ENCODE data around the gene ACBD6. TPM values are rescaled to one million over a fixed set of nuclear protein-coding genes. Genes with fewer than 3 reads are reported as not detected.
"Not testable (repeated sequence)": the region's sequence is repeated elsewhere in the genome, so short reads cannot be mapped to it uniquely, and the experiment has no call there.

ACBD6 gene
- total RNA-seq, 2 donors from 2014 or later, result 17.1 to 25.1 TPM

DNA sequence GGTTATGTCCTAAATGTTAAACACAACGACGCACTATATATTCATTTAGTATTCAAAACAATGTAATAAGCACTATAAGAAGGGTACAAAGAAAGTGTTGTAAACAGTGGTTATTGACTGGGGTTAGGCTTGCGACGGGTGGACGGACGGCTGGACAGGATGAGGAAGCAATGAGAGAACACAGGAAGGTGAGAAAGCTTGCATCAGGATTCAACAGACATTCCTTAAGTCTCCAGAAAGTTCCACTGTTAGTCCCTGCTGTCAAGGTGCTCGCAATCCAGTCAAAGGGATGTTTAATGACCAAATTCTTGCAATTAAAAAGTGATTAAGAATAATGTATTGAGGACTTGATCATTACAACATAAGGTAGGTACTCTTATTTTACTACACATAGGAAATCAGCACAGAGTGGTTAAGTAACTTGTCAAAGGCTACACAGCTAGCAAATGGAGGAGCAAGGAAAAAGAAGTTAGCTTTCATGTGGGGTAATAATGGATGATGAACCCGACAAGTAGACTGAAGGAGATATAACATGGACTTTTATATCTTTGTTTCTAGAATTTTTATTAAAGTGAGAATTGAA lies 994 bp upstream of the ACBD6 start:
- DNase-seq, result peak; percentile 35
- intact Hi-C loops (cut with DNase I, micrococcal nuclease), result no loop called here
- peak; percentile 25 for ATAC-seq

DNA sequence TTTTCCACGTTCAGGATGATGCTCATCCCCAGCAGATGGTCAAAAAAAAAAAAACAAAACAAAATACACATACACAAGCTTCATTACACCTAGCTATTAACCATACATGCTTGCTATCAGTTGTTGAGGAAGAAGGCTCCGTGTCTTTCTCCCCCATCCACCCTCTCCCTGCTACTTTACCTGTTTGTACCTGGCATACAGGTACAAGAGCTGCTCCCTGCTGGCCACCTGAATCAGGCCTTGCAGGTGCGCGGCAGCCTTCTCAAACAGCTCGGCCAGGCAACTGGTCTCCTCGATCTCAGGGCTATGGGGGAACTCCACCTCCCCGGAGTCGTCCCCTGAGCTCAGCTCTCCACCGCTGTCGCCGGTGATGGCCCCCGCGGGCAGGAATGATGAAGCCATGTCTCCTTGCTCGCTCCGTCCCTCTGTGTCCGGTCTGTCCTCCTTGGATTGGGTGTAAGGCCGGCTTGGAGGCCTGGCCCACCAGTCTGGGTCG lies 464 bp downstream of the ACBD6 start:
- DNase-seq, result no peak
- intact Hi-C loops (cut with DNase I, micrococcal nuclease), result no loop called here
- ATAC-seq, result peak; percentile 52

DNA sequence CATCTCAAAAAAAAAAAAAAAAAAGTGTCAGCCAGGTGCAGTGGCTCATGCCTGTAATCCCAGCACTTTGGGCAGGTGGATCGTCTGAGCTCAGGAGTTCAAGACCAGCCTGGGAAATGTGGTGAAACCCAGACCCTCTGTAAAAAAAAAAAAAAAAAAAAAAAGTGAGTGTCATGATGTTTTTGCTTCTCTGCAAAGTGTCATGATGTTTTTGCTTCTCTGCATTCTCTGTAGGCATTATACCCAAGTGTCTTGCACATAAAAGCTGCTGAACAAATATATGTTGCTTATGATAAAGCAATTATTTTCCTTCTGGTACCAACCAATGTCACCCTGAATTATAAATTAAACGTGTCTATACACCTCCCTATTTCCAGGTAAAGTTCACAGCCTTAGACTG lies 1.7 kb downstream of the ACBD6 start:
- no peak for DNase-seq
- intact Hi-C loops (cut with DNase I, micrococcal nuclease), result no loop called here
- ATAC-seq, result no peak

DNA sequence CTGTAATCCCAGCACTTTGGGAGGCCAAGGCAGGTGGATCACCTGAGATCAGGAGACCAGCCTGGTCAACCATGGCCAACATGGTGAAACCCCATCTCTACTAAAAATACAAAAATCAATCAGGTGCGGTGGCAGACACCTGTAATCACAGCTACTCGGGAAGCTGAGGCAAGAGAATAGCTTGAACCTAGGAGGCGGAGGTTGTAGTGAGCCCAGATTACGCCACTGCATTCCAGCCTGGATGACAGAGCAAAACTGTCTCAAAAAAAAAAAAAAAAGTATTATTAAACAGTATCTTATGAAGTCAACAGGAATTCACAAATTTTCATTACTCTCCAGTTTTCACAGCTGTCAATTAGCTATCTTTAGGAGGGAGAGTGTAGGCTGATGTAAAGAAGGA lies 3.8 kb downstream of the ACBD6 start:
- intact Hi-C loops (cut with DNase I, micrococcal nuclease), result no loop called here
- ATAC-seq (no peak), DNase-seq (no peak)

DNA sequence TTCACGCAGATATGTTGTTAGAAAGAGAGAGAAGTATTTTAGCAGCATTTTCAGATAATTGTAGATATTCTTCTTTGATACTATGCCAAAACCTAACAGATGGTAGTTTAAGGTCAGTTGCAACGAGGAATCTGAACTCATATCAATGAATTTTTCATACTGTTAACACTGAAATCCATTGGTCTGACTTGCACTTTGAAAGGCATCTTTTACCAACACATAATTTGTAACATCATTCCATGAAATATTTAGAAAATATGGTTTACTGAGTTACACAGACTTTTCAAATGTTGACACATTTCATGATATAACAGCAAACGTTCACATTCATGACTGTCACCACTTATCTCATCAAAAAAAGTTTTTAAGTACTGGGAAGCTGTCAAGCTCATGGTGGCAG lies 4.6 kb downstream of the ACBD6 start:
- intact Hi-C loops (cut with DNase I, micrococcal nuclease), result no loop called here
- ATAC-seq (no peak), DNase-seq (no peak)

DNA sequence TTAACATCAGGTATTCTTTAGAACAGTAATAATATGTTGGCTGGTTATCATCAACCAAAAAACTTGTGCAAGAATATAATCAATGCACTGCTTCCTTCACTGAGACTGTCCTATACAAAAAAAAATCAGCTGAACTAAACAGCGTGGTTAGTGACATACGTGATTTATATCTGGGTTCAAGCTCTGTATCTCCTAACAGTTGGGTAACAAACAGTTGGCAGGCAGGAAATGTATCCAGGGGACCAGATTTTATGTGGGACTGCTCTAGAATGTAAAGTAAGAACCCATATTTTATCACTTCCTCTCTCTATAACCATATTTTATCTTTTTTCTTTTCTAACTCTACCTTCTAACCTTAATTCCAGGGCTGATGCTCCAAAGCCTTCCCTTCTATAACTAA lies 8.0 kb downstream of the ACBD6 start:
- ATAC-seq (no peak), DNase-seq (no peak)
- intact Hi-C loops (cut with DNase I, micrococcal nuclease), result no loop called here

DNA sequence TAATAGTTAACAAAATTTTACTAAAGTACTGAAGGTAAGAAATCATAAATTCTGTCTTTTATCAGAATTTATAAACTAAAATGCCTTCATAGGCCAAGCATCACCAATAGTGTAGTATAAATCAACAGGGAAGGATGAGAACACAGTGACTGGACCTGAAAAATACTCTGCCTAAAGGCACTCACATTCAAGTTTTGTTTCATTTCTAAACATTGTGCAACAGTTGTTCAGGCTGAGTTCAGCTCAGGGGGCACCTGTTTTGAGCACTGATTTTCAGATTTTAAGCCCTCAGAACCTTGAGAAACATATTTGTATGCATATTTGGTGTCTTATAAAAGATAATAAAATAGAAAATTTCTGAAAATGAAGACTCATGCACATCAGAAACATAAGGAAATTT lies 12.4 kb downstream of the ACBD6 start:
- ATAC-seq, result no peak
- intact Hi-C loops (cut with DNase I, micrococcal nuclease), result no loop called here
- no peak for DNase-seq

DNA sequence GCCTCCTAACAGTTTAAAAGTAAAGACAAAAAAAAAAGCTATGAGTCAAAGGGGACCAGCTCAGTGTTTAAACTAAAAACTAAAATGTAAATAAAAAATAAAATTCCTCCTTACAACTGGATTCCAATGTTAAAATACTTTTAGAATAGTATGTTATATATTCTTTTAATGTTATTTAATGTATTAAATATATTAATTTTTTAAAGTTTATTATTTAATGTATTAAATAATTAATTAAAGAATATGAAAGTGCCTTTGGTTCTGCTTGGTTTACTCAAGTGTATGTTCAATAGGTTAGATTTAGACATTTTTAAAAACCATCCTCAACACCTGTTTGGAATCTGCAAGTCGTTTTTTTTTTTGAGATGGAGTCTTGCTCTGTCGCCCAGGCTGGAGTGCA lies 13.1 kb downstream of the ACBD6 start:
- no peak for DNase-seq
- ATAC-seq, result no peak
- intact Hi-C loops (cut with DNase I, micrococcal nuclease), result no loop called here

DNA sequence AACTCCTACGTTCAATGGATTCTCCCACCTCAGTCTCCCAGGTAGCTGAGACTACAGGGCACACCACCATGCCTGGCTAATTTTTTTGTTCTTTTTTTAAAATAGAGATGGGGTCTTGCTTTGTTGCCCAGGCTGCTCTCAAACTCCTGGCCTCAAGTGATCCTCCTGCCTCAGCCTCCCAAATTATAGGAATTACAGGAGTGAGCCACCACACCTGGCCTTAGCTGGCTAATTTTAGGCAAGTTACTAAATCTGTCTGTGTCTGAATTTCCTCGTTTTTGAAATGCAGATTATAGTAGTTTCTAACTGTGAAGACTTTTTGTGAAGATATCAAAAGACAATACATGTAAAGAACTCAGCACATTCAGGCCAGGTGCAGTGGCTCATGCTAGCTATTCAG lies 13.7 kb downstream of the ACBD6 start:
- no peak for ATAC-seq
- intact Hi-C loops (cut with DNase I, micrococcal nuclease), result no loop called here
- no peak for DNase-seq

DNA sequence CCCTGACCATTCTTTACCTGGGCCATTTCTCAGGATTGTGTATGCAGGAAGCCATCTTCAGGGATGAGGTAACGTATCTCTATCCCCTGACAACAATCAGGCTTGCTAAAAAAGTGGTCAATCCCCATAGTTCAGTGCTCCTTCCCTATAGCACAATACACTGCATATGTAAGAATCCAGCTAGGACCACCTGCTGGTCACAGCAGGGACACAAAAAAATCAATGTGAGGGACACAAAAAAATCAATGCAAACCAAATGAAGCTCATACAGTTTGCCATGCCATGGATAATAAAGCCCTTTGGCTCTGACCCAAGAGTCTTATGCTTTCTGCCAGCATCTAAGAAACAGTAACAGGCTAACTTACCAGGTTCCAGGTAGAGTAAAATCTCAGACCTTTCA lies 16.3 kb downstream of the ACBD6 start:
- intact Hi-C loops (cut with DNase I, micrococcal nuclease), result no loop called here
- DNase-seq (no peak), ATAC-seq (no peak)

DNA sequence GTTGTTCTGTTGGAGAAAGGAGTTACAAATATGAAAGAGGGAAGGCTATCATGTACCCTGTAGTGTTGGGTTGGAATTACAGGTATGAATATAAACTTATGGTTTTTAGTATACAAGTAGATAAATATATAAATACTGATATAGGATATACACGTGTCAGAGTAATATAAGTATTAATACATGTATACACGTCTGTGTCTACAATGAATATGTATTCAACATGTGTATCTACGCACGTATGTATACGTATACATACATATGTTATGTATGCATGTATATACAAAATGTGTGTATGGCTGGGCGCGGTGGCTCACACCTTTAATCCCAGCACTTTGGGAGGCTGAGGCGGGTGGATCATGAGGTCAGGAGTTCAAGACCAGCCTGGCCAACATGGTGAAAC lies 17.9 kb downstream of the ACBD6 start:
- ATAC-seq (no peak), DNase-seq (no peak)

DNA sequence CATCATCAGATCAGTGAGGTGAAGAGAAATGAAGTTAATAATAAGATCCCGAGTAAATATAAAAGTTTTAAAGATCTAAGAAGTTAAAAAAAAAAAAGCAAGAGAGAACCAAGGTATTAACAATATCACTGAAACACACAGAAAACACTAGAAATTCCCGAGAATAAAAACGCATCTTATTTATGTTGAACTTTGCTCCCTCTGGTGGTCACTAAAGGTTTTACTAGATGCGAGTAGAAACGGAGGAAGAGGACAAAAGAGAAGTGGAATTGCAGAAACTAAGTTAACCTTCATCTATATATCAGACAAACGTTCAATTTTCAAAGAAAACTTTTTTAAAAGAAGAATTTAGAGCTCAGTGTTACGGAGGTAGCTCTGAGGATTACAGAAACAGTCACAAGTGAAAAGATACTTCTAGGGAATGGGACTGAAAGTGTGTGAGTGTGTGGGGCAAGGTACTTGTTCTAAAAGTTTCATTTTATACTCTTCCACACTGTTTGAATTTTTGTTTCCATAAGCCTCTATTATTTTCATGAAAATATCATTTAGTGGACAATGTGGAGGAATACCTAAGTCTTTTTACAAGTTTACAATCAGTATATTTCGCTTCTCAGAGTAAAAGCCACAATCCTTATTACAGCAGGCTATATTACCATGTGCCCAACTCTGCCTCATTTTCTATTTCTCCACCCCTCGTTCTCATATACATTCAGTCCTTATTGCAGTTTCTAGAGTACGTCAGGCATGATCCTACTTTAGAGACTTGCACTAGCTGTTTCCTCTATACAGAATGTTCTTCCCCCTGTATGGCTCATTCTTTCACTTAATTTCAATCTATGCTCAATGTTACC lies 19.7 kb downstream of the ACBD6 start:
- peak; percentile 34 for ATAC-seq

More for the DNA sequence above, 17.9 kb downstream of the ACBD6 start:
- intact Hi-C loops (cut with DNase I, micrococcal nuclease), result no loop called here

DNA sequence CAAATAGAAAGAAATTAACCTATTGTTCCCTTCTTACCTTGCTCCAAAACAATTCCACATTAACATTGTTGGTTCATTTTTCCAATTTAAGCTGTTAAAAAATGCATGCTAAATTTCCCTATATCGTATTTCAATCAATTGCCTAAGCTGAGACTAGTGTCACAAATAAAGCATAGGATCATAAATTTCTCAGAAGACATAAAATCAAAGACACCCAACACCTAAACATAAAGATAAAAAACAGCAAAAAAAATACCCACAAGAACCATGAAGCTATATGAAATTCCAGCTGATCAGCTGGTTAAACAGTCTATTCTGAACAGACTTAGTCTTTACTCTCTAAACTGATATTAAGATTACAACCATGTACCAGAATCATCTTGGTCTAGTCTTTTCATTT lies 32.3 kb downstream of the ACBD6 start:
- no peak for ATAC-seq
- intact Hi-C loops (cut with DNase I, micrococcal nuclease), result no loop called here
- DNase-seq, result no peak

More for the DNA sequence above, 19.7 kb downstream of the ACBD6 start:
- DNase-seq, result no peak
- intact Hi-C loops (cut with DNase I, micrococcal nuclease), result no loop called here

DNA sequence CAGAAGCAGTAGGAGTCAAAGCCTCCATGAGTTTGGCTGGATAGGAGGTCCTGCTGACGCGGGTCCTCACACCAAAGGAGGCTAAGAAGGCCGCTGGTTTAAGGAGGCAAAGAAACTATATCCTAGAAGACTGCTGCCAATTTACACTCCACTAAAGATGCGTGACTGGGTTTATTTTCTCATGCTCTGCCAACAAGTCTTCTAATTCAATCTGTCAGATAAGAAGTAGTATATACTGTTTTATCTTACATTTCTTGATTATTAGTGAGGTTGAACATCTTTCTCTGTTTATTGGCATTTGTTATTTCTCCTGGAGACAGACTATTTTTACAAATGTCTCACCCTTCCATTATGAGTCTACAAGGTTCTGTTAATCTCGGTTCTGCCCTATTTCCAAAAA lies 34.1 kb downstream of the ACBD6 start:
- no peak for DNase-seq
- no peak for ATAC-seq
- intact Hi-C loops (cut with DNase I, micrococcal nuclease), result no loop called here

DNA sequence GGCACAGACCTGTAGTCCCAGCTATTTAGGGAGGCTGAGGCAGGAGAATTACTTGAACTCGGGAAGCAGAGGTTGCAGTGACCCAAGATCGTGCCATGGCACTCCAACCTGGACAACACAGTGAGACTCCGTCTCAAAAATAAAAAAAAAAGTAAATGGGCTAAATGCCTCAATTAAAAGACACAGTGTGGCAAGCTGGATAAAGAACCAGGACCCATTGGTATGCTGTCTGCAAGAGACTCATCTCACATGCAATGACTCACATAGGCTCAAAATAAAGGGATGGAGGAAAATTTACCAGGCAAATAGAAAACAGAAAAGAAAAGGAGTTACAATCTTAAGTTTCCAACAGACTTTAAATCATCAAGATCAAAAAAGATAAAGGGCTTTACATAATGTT lies 40.3 kb downstream of the ACBD6 start:
- intact Hi-C loops (cut with DNase I, micrococcal nuclease), result no loop called here
- no peak for ATAC-seq
- DNase-seq, result no peak

DNA sequence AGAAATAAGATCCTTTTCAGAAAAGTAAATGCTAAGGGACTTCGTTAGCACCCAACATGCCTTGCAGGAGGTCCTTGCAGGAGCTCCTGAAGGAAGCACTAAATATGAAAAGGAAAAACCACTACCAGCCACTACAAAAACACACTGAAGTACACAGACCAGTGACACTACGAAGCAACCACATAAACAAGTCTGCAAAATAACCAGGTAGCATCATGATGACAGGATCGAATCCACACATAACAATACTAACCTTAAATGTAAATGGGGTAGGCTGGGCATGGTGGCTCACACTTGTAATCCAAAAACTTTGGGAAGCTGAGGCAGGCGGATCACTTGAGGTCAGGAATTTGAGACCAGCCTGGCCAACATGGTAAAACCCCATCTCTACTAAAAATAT lies 40.7 kb downstream of the ACBD6 start:
- intact Hi-C loops (cut with DNase I, micrococcal nuclease); ATAC-seq; DNase-seq: not testable (repeated sequence)

DNA sequence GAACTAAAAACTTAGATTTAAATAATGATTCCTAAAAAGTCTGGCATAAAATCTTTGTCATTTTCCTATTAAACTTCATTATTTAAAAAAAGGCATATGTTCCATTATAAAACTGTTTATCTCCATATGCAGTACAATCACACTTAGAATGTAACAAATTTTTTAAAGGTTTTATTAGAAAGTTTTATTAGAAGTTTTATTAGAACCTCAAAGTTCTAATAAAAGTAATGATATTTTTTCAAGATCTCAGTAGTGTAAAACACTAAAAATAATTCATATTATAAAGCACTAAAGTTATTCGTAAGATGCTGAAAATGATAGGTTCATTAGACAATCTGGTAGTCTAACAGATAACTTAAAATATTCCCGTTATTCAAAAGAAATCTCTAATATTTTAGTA lies 43.6 kb downstream of the ACBD6 start:
- intact Hi-C loops (cut with DNase I, micrococcal nuclease), result no loop called here
- ATAC-seq (no peak), DNase-seq (no peak)

DNA sequence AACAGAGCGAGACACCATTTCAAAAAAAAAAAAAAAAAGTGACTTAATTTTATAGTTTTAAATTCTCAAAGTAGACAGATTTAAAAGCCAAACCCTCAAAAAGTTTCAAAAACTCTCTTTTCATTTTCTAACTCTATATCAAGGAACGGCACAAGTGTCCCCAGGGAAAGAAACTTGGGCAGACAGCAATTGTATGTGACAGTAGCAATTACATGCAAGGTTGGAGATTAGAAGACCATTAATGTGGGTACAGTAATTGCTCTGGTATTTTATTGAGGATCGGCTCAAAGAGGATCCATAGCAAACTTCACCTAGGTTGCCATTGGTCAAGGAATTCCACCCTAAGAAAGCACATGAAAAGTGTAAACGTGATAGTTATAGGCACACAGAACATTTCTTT lies 46.2 kb downstream of the ACBD6 start:
- intact Hi-C loops (cut with DNase I, micrococcal nuclease), result no loop called here
- no peak for DNase-seq

DNA sequence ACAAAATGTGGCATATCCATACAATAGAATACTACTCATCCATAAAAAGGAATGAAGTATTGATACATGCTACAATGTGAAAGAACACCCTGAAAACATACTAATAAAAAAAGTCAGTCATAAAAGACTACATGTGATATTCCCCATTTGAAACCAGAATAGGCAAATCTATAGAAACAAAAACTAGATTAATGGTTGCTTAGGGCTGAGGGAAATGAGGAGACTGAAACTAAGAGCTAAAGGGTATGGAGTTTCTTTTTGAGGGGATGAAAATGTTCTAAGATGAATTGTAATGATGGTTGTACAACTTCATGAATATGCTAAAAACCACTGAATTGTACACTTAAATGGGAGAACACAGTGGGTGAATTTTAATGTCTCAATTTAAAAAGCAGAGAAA lies 50.9 kb downstream of the ACBD6 start:
- DNase-seq (no peak), ATAC-seq (no peak)
- intact Hi-C loops (cut with DNase I, micrococcal nuclease), result no loop called here

More for the DNA sequence above, 46.2 kb downstream of the ACBD6 start:
- ATAC-seq, result no peak

DNA sequence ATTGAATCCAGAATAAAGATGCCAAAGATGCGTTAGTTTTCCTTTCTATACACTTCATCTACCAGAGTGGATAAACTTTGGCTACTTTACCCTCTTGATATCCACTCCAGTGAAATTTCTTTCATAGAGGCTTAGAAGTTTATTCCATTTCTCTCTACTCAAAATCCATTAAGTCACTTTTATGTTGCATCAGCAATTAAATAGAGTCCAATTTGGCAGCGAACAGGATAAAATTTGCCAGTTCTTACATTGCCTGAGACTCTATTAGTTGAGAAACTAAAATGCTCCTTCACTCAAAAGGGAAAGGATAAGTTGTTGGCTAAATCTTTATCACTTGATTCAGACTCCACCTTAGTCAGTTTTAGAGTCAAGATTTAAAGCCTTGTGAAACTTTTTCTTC lies 57.9 kb downstream of the ACBD6 start:
- intact Hi-C loops (cut with DNase I, micrococcal nuclease), result no loop called here
- no peak for DNase-seq
- no peak for ATAC-seq

DNA sequence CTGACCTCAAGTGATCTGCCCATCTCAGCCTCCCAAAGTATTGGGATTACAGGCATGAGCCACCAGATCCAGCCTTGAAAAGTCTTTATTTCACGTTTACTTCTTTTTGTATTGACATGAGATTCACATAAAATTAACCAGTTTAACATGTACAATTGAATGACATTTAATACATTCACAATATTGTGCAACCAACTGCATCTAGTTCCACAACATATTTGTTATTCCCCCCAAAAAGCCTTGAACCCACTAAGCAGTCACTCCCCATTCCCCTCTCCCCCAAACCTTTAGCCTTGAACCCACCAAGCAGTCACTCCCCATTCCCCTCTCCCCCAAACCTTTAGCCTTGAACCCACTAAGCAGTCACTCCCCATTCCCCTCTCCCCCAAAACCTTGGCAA lies 62.0 kb downstream of the ACBD6 start:
- DNase-seq, result no peak
- ATAC-seq, result no peak
- intact Hi-C loops (cut with DNase I, micrococcal nuclease), result no loop called here
